HepG2 (cell line): ENCODE results near the gene TMEM14A. TPM values are rescaled to one million over a fixed set of nuclear protein-coding genes. Genes with fewer than 3 reads are reported as not detected.
A peak's percentile ranks its signal among the peaks of the same experiment; 100 is the strongest.

Source experiments
- CENPX ChIP-seq: sonication (generic); formaldehyde crosslinking; IDR thresholded peaks from 2 replicates; pipeline ENCODE4 v1.9.0; 2021; ENCODE audit warnings: mild to moderate bottlenecking, missing genetic modification reagents, moderate library complexity
- NCOA2 ChIP-seq: sonication (generic); formaldehyde crosslinking; IDR thresholded peaks from 2 replicates; pipeline ENCODE4 v1.8.0; 2022; ENCODE audit warnings: inconsistent platforms
- NFYC ChIP-seq: IDR thresholded peaks from 2 replicates; pipeline ENCODE4 v1.6.1; 2016; ENCODE audit warnings: missing genetic modification reagents, missing compliant biosample characterization
- NONO ChIP-seq, 2 experiments: fragments of 450-650 bp in 1 of 2; sonication (generic) in 1 of 2; formaldehyde crosslinking in 1 of 2; IDR thresholded peaks in 1 of 2; conservative IDR thresholded peaks in 1 of 2; 2 replicates each; pipeline versions ENCODE4 v1.6.1 to v1.8.0; 2017 to 2022; ENCODE audit warnings: mild to moderate bottlenecking in 1 of 2, missing genetic modification reagents in 1 of 2, moderate library complexity in 1 of 2
- SNAPC4 ChIP-seq: sonication (generic); formaldehyde crosslinking; IDR thresholded peaks from 2 replicates; pipeline ENCODE4 v1.4.0; 2020; ENCODE audit warnings: mild to moderate bottlenecking, missing genetic modification reagents
- ZNF446 ChIP-seq: sonication (generic); formaldehyde crosslinking; IDR thresholded peaks from 2 replicates; pipeline ENCODE4 v1.5.0; 2020; ENCODE audit warnings: mild to moderate bottlenecking, missing genetic modification reagents
- ZNF513 ChIP-seq: sonication (generic); formaldehyde crosslinking; conservative IDR thresholded peaks from 2 replicates; pipeline ENCODE4 v1.5.0; 2020; ENCODE audit warnings: missing genetic modification reagents
- ZNF776 ChIP-seq: sonication (generic); formaldehyde crosslinking; IDR thresholded peaks from 2 replicates; pipeline ENCODE4 v1.4.0; 2020; ENCODE audit warnings: mild to moderate bottlenecking, missing genetic modification reagents
- polyA plus RNA-seq, 8 experiments: library from polyadenylated mRNA; depleted of rRNA in 3 of 8; stranded (reverse) in 7 of 8; unstranded in 1 of 8; fragments of >200 nt; fragmentation: Illumina TruSeq in 4 of 8; extraction: Trizol in 4 of 8; gene quantifications; 2 replicates each; pipeline versions ENCODE4 v1.2.1 to v1.2.3, GENCODE V29; 2011 to 2016; ENCODE audit warnings: low read depth in 4 of 8, missing spikeins in 1 of 8, mixed read lengths in 1 of 8; ENCODE audit not compliant: insufficient read depth in 1 of 8
- total RNA-seq, 5 experiments: library from RNA; depleted of rRNA; stranded (reverse); fragments of >200 nt; fragmentation: Illumina TruSeq; extraction: Trizol; gene quantifications; 2 replicates each; pipeline ENCODE4 v1.2.3, GENCODE V29; 2016; ENCODE audit warnings: low read depth in 1 of 5
- TF ChIP-seq, protein P1 (sequence below): sonication (generic); formaldehyde crosslinking; IDR thresholded peaks from 2 replicates; pipeline ENCODE4 v1.5.0; 2020; ENCODE audit warnings: mild to moderate bottlenecking, missing genetic modification reagents, borderline replicate concordance
- TF ChIP-seq, protein P2 (sequence below): sonication (generic); formaldehyde crosslinking; IDR thresholded peaks from 2 replicates; pipeline ENCODE4; 2020; ENCODE audit warnings: missing genetic modification reagents, mild to moderate bottlenecking, borderline replicate concordance

TMEM14A gene
- total and polyA plus RNA-seq, 2 of the 13 experiments (the other 11 are each of a cell fraction or from before 2014, with no cell fraction given), result 24.6 to 73.7 TPM

DNA sequence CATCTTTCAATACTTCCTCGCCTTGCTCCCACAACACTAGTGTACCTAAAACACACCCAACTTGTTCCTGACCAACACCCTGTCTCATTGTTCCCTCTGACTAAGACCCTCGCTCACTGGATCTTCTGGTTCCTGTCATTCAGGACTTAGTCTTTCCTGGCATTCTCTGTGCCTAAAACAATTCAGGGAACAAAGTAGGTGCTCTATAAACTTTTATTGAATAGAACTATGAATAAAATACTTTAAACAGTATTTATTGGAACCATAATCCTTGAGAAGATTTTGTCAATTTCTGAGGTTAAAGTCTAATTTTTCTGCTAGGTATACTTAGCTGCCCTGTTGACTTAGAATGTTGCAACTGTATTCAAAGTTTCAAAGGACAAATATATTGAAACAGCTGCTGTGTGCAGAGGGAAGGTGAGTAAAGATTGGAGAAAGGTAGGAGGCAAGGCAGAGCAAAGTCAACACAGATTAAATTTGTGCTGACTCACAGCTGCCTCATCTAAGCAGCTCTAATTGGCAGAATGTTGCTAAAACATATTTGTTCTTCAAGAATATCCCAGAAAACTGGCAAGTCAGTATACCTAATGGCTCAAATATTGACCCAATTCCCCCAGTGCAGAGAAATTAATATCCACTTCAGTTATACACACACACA lies 54.8 kb downstream of the TMEM14A start (continued):
- TF ChIP-seq, protein P1, sequence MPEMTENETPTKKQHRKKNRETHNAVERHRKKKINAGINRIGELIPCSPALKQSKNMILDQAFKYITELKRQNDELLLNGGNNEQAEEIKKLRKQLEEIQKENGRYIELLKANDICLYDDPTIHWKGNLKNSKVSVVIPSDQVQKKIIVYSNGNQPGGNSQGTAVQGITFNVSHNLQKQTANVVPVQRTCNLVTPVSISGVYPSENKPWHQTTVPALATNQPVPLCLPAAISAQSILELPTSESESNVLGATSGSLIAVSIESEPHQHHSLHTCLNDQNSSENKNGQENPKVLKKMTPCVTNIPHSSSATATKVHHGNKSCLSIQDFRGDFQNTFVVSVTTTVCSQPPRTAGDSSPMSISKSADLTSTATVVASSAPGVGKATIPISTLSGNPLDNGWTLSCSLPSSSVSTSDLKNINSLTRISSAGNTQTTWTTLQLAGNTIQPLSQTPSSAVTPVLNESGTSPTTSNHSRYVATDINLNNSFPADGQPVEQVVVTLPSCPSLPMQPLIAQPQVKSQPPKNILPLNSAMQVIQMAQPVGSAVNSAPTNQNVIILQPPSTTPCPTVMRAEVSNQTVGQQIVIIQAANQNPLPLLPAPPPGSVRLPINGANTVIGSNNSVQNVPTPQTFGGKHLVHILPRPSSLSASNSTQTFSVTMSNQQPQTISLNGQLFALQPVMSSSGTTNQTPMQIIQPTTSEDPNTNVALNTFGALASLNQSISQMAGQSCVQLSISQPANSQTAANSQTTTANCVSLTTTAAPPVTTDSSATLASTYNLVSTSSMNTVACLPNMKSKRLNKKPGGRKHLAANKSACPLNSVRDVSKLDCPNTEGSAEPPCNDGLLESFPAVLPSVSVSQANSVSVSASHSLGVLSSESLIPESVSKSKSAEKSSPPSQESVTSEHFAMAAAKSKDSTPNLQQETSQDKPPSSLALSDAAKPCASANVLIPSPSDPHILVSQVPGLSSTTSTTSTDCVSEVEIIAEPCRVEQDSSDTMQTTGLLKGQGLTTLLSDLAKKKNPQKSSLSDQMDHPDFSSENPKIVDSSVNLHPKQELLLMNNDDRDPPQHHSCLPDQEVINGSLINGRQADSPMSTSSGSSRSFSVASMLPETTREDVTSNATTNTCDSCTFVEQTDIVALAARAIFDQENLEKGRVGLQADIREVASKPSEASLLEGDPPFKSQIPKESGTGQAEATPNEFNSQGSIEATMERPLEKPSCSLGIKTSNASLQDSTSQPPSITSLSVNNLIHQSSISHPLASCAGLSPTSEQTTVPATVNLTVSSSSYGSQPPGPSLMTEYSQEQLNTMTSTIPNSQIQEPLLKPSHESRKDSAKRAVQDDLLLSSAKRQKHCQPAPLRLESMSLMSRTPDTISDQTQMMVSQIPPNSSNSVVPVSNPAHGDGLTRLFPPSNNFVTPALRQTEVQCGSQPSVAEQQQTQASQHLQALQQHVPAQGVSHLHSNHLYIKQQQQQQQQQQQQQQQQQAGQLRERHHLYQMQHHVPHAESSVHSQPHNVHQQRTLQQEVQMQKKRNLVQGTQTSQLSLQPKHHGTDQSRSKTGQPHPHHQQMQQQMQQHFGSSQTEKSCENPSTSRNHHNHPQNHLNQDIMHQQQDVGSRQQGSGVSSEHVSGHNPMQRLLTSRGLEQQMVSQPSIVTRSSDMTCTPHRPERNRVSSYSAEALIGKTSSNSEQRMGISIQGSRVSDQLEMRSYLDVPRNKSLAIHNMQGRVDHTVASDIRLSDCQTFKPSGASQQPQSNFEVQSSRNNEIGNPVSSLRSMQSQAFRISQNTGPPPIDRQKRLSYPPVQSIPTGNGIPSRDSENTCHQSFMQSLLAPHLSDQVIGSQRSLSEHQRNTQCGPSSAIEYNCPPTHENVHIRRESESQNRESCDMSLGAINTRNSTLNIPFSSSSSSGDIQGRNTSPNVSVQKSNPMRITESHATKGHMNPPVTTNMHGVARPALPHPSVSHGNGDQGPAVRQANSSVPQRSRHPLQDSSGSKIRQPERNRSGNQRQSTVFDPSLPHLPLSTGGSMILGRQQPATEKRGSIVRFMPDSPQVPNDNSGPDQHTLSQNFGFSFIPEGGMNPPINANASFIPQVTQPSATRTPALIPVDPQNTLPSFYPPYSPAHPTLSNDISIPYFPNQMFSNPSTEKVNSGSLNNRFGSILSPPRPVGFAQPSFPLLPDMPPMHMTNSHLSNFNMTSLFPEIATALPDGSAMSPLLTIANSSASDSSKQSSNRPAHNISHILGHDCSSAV (CRISPR knock-in tag), result 0 out of 2 replicates have a peak, but pooled peaks have one; percentile 54
- TF ChIP-seq ZNF446, result no peak
- peak; percentile 53 for TF ChIP-seq NFYC
- peak; percentile 100 for TF ChIP-seq NCOA2
- TF ChIP-seq ZNF513, result no peak
- no peak for TF ChIP-seq NONO (IDR thresholded peaks at IDR 0.05)
- peak; percentile 98 for TF ChIP-seq NONO (CRISPR knock-in tag; conservative IDR thresholded peaks at IDR 0.05)
- TF ChIP-seq CENPX, result no peak
- TF ChIP-seq, protein P2, sequence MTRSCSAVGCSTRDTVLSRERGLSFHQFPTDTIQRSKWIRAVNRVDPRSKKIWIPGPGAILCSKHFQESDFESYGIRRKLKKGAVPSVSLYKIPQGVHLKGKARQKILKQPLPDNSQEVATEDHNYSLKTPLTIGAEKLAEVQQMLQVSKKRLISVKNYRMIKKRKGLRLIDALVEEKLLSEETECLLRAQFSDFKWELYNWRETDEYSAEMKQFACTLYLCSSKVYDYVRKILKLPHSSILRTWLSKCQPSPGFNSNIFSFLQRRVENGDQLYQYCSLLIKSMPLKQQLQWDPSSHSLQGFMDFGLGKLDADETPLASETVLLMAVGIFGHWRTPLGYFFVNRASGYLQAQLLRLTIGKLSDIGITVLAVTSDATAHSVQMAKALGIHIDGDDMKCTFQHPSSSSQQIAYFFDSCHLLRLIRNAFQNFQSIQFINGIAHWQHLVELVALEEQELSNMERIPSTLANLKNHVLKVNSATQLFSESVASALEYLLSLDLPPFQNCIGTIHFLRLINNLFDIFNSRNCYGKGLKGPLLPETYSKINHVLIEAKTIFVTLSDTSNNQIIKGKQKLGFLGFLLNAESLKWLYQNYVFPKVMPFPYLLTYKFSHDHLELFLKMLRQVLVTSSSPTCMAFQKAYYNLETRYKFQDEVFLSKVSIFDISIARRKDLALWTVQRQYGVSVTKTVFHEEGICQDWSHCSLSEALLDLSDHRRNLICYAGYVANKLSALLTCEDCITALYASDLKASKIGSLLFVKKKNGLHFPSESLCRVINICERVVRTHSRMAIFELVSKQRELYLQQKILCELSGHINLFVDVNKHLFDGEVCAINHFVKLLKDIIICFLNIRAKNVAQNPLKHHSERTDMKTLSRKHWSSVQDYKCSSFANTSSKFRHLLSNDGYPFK (CRISPR knock-in tag), result no peak
- TF ChIP-seq SNAPC4 (CRISPR knock-in tag), result peak; percentile 62; the same call in 1 of the 2 replicates
- no peak for TF ChIP-seq ZNF776 (CRISPR knock-in tag)
